ENCODE results near the gene GP5. TPM values are rescaled to one million over a fixed set of nuclear protein-coding genes. Genes with fewer than 3 reads are reported as not detected.

The GP5 gene
- total and polyA plus RNA-seq, 4 donors, result 0.03 to 3.3 (median 0.16) TPM

- TF ChIP-seq SP1 (IDR thresholded peaks at IDR 0.05) (no peak), EGR1 (IDR thresholded peaks at IDR 0.05; ENCODE audit: low read depth in 2 of 2) (no peak)
- TF ChIP-seq, protein P1, sequence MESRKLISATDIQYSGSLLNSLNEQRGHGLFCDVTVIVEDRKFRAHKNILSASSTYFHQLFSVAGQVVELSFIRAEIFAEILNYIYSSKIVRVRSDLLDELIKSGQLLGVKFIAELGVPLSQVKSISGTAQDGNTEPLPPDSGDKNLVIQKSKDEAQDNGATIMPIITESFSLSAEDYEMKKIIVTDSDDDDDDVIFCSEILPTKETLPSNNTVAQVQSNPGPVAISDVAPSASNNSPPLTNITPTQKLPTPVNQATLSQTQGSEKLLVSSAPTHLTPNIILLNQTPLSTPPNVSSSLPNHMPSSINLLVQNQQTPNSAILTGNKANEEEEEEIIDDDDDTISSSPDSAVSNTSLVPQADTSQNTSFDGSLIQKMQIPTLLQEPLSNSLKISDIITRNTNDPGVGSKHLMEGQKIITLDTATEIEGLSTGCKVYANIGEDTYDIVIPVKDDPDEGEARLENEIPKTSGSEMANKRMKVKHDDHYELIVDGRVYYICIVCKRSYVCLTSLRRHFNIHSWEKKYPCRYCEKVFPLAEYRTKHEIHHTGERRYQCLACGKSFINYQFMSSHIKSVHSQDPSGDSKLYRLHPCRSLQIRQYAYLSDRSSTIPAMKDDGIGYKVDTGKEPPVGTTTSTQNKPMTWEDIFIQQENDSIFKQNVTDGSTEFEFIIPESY (IDR thresholded peaks at IDR 0.05), result no peak
Measured at GRCh38 chr3:194386066-194386465, 13.0 kb downstream of the GP5 start (continued).

DNA sequence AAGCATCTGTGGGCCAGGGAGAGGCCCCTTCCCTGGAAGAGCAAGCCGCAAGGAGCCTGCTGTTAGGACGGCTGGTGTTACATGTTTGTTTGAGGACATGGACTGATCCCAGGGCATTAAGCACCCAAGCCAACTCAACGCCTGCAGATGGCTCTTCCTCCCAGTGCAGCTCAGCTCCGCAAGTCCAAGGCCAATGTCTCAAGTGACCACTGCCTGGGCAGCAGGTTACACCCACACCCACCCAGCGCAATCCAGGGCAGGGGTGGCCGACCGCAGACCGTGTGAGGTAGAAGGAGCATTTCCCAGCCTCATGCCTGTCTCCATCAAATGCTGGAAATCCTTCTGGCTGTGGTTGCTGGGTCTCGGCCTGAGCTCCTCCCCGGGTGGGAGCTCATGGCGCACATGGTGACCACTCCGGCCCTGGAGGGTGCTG lies 14.5 kb downstream of the GP5 start:
- 86% methylated on average over 12 of the region's 12 CpGs for WGBS
- no peak for DNase-seq (ENCODE audit: low spot score)
- H3K9me3 ChIP-seq (ENCODE audit: control insufficient read depth in 4 of 4, low read length in 3 of 4), result no peaks in the 10 kb centered on the region
- H3K4me1 ChIP-seq (ENCODE audit: control insufficient read depth in 4 of 4, insufficient read depth in 4 of 4, low read length in 3 of 4), result no peaks in the 10 kb centered on the region
- H3K27ac ChIP-seq (ENCODE audit: low read depth in 1 of 2, low read length in 2 of 2), result no peak overlapping the region
- no peak for TF ChIP-seq GABPA (IDR thresholded peaks at IDR 0.05 in 1 of 2, conservative IDR thresholded peaks at IDR 0.05 in 1 of 2)
- TF ChIP-seq EGR1 (IDR thresholded peaks at IDR 0.05; ENCODE audit: low read depth in 2 of 2), result no peak
- TF ChIP-seq FOXA2 (IDR thresholded peaks at IDR 0.05), result no peak
- no peak for TF ChIP-seq HNF4A (conservative IDR thresholded peaks at IDR 0.05)
- no peak for TF ChIP-seq TAF1 (conservative IDR thresholded peaks at IDR 0.05)
- TF ChIP-seq SP1 (IDR thresholded peaks at IDR 0.05), result no peak
- no peak for TF ChIP-seq FOXA1 (IDR thresholded peaks at IDR 0.05)
- no peak for TF ChIP-seq JUND (IDR thresholded peaks at IDR 0.05)
- TF ChIP-seq, protein P1 (IDR thresholded peaks at IDR 0.05), result no peak
- no peak for TF ChIP-seq RAD21 (IDR thresholded peaks at IDR 0.05)
- no peak for TF ChIP-seq RXRA (IDR thresholded peaks at IDR 0.05)
- no peak for TF ChIP-seq HNF4G (IDR thresholded peaks at IDR 0.05)
- TF ChIP-seq, protein P2, sequence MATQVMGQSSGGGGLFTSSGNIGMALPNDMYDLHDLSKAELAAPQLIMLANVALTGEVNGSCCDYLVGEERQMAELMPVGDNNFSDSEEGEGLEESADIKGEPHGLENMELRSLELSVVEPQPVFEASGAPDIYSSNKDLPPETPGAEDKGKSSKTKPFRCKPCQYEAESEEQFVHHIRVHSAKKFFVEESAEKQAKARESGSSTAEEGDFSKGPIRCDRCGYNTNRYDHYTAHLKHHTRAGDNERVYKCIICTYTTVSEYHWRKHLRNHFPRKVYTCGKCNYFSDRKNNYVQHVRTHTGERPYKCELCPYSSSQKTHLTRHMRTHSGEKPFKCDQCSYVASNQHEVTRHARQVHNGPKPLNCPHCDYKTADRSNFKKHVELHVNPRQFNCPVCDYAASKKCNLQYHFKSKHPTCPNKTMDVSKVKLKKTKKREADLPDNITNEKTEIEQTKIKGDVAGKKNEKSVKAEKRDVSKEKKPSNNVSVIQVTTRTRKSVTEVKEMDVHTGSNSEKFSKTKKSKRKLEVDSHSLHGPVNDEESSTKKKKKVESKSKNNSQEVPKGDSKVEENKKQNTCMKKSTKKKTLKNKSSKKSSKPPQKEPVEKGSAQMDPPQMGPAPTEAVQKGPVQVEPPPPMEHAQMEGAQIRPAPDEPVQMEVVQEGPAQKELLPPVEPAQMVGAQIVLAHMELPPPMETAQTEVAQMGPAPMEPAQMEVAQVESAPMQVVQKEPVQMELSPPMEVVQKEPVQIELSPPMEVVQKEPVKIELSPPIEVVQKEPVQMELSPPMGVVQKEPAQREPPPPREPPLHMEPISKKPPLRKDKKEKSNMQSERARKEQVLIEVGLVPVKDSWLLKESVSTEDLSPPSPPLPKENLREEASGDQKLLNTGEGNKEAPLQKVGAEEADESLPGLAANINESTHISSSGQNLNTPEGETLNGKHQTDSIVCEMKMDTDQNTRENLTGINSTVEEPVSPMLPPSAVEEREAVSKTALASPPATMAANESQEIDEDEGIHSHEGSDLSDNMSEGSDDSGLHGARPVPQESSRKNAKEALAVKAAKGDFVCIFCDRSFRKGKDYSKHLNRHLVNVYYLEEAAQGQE (IDR thresholded peaks at IDR 0.05), result no peak
- no peak for TF ChIP-seq NR2F2 (IDR thresholded peaks at IDR 0.05)
- TF ChIP-seq ATF3 (IDR thresholded peaks at IDR 0.05), result no peak
- TF ChIP-seq, protein P3, sequence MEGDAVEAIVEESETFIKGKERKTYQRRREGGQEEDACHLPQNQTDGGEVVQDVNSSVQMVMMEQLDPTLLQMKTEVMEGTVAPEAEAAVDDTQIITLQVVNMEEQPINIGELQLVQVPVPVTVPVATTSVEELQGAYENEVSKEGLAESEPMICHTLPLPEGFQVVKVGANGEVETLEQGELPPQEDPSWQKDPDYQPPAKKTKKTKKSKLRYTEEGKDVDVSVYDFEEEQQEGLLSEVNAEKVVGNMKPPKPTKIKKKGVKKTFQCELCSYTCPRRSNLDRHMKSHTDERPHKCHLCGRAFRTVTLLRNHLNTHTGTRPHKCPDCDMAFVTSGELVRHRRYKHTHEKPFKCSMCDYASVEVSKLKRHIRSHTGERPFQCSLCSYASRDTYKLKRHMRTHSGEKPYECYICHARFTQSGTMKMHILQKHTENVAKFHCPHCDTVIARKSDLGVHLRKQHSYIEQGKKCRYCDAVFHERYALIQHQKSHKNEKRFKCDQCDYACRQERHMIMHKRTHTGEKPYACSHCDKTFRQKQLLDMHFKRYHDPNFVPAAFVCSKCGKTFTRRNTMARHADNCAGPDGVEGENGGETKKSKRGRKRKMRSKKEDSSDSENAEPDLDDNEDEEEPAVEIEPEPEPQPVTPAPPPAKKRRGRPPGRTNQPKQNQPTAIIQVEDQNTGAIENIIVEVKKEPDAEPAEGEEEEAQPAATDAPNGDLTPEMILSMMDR (IDR thresholded peaks at IDR 0.05; ENCODE audit: low read depth, low read length, missing input control), result no peak
- no peak for TF ChIP-seq MAX (IDR thresholded peaks at IDR 0.05)
- TF ChIP-seq YY1 (IDR thresholded peaks at IDR 0.05), result no peak
- H3K4me3 ChIP-seq (ENCODE audit: low read depth in 1 of 3, low read length in 3 of 3), result no peak overlapping the region
- H3K27me3 ChIP-seq (ENCODE audit: control insufficient read depth in 4 of 4, insufficient read depth in 4 of 4, low read length in 3 of 4), result no peaks in the 10 kb centered on the region
- no peaks in the 10 kb centered on the region for H3K36me3 ChIP-seq (ENCODE audit: control insufficient read depth in 4 of 4, insufficient read depth in 3 of 4, low read depth in 1 of 4, low read length in 3 of 4)
- H3K9ac ChIP-seq (ENCODE audit: low read depth in 1 of 2, low read length in 2 of 2), result no peak overlapping the region

Measured in liver (tissue), 9 donors.